ENCODE measurements around the gene SLC16A12.

GRCh38 chr10:89465196-89465595 is 70.2 kb downstream of the SLC16A12 start:
- TF ChIP-seq EZH2 (IDR thresholded peaks at IDR 0.05; ENCODE audit: borderline replicate concordance) (no peak), CTCF (IDR thresholded peaks at IDR 0.05; ENCODE audit: poor library complexity) (no peak)

Data from hepatocyte (in vitro differentiated cells).